Measurements from ENCODE around the gene GCHFR.

Gene GCHFR

GRCh38 chr15:40754883-40755811 lies 8.7 kb upstream of the GCHFR start, which contains the start of gene RMDN3:
Gene RMDN3, minus strand, starts transcription at chr15:40755254. Its CDS starts 471 bp downstream, at chr15:40754783.
- peak; percentile 93 for DNase-seq (ENCODE audit: low read depth)

GRCh38 chr15:40755812-40756208 lies 8.1 kb upstream of the GCHFR start:
- DNase-seq (ENCODE audit: low read depth): peak; percentile 20

GRCh38 chr15:40756938-40757337 lies 6.9 kb upstream of the GCHFR start:
- DNase-seq (ENCODE audit: low read depth): no peak

DNA sequence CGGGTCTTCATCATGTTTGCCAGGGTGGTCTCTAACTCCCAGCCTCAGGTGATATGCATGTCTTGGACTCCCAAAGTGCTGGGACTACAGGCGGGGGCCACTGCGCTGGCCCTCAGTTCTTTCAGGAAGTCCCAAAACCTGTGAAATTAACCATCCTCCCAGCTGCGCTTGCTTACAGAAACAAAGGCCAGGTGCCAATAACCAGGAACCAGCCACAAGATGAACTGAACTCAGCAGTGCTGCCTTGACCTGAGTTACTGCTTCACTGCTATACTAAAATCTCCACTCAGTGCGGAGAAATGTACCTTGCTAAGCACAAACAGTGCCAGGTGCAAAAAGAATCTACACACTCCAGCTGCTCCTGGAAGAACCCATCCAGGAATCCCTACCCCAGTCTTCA lies 3.9 kb upstream of the GCHFR start:
- no peak for DNase-seq (ENCODE audit: low read depth)

DNA sequence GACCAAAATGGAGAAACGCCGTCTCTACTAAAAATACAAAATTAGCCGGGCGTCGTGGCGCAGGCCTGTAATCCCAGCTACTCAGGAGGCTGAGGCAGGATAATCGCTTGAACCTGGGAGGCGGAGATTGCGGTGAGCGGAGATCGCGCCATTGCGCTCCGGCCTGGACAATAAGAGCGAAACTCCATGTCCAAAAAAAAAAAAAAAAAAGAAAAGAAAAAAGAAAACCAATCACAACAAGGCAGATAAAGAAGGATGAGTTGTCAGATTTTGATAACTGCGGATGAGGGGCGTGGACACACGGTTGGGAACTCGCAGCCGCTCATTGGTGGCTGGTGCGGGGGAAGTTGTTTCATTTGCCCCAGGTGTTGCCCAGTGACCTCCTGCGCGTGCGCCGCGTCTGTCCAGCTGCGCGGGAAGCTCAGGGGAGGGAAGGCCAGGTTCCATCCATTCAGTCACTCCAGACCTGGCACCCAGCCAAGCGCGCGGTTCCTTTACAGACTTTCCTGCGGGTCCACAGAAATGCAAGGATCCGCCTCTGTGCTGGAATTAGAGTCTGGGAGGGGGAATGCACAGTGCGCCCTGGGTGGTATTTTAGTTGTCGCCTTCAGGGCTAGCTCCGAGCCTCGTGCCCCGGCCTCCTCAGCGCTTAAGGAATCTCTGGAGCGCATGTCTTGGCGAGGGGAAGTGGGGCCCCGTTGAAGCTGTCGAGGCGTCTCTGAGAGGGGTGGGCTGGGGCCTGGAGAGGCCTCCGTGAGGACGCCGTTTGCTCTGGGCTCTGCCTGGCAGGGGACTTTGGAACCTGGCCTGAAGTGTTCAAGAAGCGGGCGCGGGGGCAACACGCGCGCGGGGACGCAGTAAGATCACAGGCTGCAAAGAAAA lies 708 bp upstream of the GCHFR start:
- DNase-seq (ENCODE audit: low read depth): peak; percentile 50

GRCh38 chr15:40764629-40765103 lies 798 bp downstream of the GCHFR start:
- no peak for DNase-seq (ENCODE audit: low read depth)

- no peak for DNase-seq (ENCODE audit: low read depth)
Observed at GRCh38 chr15:40766194-40766815, 2.4 kb downstream of the GCHFR start.

- peak; percentile 57 for DNase-seq (ENCODE audit: low read depth)
Observed at GRCh38 chr15:40766906-40767837, 3.3 kb downstream of the GCHFR start.

DNA sequence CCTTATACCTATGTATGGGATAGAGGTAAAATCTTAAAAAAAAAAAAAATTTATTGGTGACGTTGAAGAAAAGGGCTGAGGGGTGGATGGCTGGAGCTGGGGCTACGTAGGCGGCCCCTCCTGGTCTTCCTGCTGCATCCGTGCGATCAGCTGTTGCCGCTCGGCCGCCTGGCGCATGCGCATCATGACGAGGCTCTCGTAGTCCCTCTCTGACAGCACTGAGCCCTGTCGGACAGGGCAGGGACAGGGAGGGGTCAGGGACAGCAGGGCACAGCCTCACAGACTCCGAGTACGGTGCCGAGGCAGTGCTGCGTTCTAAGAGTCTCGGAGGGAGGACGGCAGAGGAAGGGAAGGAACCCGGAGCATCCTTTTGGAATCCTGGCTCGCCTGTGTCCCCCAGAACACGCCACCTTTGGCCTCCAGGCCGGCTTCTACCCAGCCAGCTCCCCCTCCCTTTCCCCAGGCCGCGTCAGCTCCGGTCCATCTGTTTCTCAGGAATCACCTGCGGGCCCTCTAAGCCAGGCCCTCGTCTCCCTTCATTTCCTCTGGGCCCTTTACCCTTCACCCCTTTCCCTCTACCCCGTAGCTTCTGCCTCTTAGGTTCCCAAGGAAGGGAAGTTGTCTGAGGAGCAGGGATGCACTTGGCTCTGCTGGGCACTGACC lies 4.1 kb downstream of the GCHFR start:
- DNase-seq (ENCODE audit: low read depth): no peak

- no peak for DNase-seq (ENCODE audit: low read depth)
Observed at GRCh38 chr15:40768521-40769273, 4.8 kb downstream of the GCHFR start.

DNA sequence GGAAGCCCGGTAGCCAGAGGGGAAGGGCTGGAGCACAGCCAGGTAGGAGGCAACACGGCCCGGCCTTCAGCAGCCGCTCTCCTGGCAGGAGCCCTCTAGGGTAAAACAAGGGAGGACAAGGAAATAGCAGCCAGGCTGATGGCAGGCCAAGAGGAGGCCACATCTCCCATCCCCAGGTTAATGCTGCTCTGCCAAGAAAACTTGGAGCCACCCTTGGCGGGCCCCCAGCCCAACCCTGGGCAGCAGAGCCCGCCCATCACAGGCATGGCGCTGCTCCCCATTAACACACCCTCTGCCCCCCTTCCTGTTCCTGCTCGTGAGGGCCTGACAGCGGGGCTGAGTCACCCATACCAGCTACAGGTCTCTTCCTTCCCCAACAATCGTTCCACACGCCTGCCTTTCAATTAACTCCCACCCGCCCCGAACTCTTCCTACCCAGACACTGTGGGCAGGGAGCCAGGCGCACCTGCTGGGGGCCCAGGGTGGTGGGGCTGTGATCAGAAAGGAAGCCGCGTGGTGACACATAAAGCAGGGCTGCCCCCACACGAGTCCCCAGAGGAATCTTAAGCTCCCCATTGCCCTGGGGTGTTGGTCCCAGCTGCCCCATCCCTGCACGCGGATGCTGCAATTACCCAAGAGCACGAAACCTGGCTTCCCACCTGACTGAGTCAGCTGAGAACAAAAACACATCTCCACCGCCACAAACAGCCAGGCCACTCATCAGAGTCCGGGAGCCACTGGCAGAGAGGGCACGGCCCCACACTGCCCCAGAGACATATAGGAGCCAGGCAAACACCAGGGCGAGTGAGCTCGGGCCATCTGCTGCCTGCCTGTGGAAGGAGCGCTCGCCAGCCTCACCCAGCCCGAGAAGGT lies 5.6 kb downstream of the GCHFR start, which contains the start of gene C15orf62:
Gene C15orf62, plus strand, starts transcription at position 707 of the 873 bp plus-strand sequence. CDS start 516 bp downstream, outside the sequence.
- DNase-seq (ENCODE audit: low read depth): peak; percentile 67

- no peak for DNase-seq (ENCODE audit: low read depth)
Observed at GRCh38 chr15:40770147-40770721, 6.4 kb downstream of the GCHFR start.

GRCh38 chr15:40771242-40771641 lies 7.4 kb downstream of the GCHFR start:
- no peak for DNase-seq (ENCODE audit: low read depth)

DNA sequence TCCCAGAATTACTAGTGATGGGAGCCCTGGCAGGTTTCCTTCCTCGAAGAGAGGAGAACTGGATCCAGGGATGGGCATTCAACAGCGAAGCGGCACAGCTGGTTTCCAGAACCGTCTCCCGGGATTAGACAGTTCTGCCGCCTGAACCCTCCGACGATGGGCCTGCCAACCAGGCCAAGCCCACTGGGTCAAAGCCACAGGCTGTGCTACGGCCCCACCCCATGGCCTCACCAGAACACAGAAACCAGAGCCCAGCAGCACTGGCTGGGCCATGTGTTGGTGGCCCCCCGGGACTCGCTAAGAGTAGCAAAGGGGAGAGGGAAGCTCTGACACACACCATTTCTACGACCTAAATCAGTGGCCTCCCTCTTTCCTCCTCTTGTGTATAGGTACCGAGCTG lies 8.1 kb downstream of the GCHFR start:
- DNase-seq (ENCODE audit: low read depth): no peak

DNA sequence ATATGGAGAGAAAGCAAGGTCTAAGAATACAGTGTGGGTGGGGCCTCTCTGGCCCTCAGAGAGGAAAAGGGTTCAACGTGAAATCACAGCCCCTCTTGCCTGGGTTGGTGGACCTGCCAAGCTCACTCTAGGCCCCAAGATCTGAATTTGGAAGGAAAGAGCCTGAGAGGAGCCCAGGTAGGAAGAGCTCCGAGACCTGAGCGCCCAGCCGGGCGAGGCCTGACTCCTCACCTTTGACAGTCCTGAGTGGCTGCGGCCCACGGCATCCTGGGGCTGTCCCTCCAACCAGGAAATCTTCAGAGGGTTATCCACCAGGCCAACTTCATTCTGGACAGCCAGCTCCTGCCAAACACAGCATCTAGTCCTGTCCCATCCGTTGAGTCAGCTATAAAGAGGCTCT lies 9.6 kb downstream of the GCHFR start:
- no peak for DNase-seq (ENCODE audit: low read depth)

DNA sequence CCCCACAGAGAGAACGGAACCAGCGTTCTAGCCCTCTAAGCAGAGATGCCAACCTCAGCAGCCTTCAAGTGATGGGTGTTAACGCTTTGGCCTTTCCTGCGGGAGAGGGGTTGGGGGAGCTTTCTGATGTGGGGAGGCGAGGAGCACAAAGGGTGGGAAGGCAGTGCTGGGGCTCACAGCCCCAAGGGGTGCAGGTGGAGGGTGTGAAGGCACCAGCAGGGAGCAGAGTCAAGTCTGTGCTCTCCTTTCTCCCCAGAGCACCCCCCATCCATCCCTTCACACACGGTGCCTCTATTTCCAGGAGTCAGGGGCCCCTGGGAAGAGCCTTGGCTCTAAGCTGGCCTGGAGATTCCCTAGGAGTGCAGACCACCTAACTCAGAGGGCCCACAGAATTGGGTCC lies 10.0 kb downstream of the GCHFR start:
- DNase-seq (ENCODE audit: low read depth): no peak

- DNase-seq (ENCODE audit: low read depth): no peak
Observed at GRCh38 chr15:40775007-40775406, 11.1 kb downstream of the GCHFR start.
